H9 (cell line): ENCODE measurements around the gene ZBTB16. TPM values are rescaled to one million over a fixed set of nuclear protein-coding genes. Genes with fewer than 3 reads are reported as not detected.

ENCODE experiments used
- DNase-seq: peaks from one replicate; pipeline ENCODE4 v3.0.0-alpha.2; 2017
- H2AFZ ChIP-seq: one replicate; pipeline ENCODE4 v1.6.1; 2013; ENCODE audit warnings: mild to moderate bottlenecking, low read length, control low read depth, moderate library complexity
- H2AK5ac ChIP-seq: 2 replicates; pipeline ENCODE4 v1.6.1; 2013; ENCODE audit warnings: low read length, control low read depth, mixed read lengths; ENCODE audit not compliant: insufficient read length
- H2BK120ac ChIP-seq: one replicate; pipeline ENCODE4 v1.6.1; 2013; ENCODE audit warnings: low read depth, mild to moderate bottlenecking, low read length, control low read depth, inconsistent platforms; ENCODE audit not compliant: poor library complexity, severe bottlenecking
- H2BK12ac ChIP-seq: 2 replicates; pipeline ENCODE4 v1.6.1; 2013; ENCODE audit warnings: low read length, control low read depth, mixed read lengths, low read depth; ENCODE audit not compliant: insufficient read length
- H2BK15ac ChIP-seq: 2 replicates; pipeline ENCODE4 v1.6.1; 2013; ENCODE audit warnings: low read depth, low read length, control low read depth
- H2BK20ac ChIP-seq: one replicate; pipeline ENCODE4 v1.6.1; 2013; ENCODE audit warnings: low read depth, mild to moderate bottlenecking, low read length, control low read depth, inconsistent platforms; ENCODE audit not compliant: poor library complexity, severe bottlenecking
- H2BK5ac ChIP-seq: 2 replicates; pipeline ENCODE4 v1.6.1; 2013; ENCODE audit warnings: low read length, control low read depth, mixed read lengths; ENCODE audit not compliant: insufficient read length
- H3K14ac ChIP-seq: 2 replicates; pipeline ENCODE4 v1.6.1; 2013; ENCODE audit warnings: low read length, control low read depth; ENCODE audit not compliant: insufficient read depth
- H3K18ac ChIP-seq: 2 replicates; pipeline ENCODE4 v1.6.1; 2013; ENCODE audit warnings: low read depth, mild to moderate bottlenecking, mixed read lengths, low read length, control low read depth; ENCODE audit not compliant: insufficient read length
- H3K23ac ChIP-seq: 2 replicates; pipeline ENCODE4 v1.6.1; 2013; ENCODE audit warnings: low read length, control low read depth, mixed read lengths, low read depth; ENCODE audit not compliant: insufficient read length
- H3K23me2 ChIP-seq: 2 replicates; pipeline ENCODE4 v1.6.1; 2013; ENCODE audit warnings: low read depth, mild to moderate bottlenecking, mixed read lengths, low read length, control low read depth; ENCODE audit not compliant: insufficient read length, poor library complexity, severe bottlenecking
- H3K27ac ChIP-seq: 2 replicates; pipeline ENCODE4 v1.5.1; 2013; ENCODE audit warnings: low read length, control low read depth, mixed read lengths, low read depth; ENCODE audit not compliant: insufficient read length
- H3K27me3 ChIP-seq: 2 replicates; pipeline ENCODE4 v1.6.1; 2013; ENCODE audit warnings: low read length, control low read depth, inconsistent platforms; ENCODE audit not compliant: insufficient read depth
- H3K4ac ChIP-seq: 2 replicates; pipeline ENCODE4 v1.6.1; 2013; ENCODE audit warnings: low read depth, mild to moderate bottlenecking, control low read depth, inconsistent platforms, low read length, moderate library complexity
- H3K4me1 ChIP-seq: 2 replicates; pipeline ENCODE4 v1.6.1; 2013; ENCODE audit warnings: low read length, control low read depth, inconsistent platforms; ENCODE audit not compliant: insufficient read depth
- H3K4me2 ChIP-seq: 2 replicates; pipeline ENCODE4 v1.6.1; 2013; ENCODE audit warnings: low read length, control low read depth, mixed read lengths; ENCODE audit not compliant: insufficient read length, insufficient read depth
- H3K56ac ChIP-seq: 2 replicates; pipeline ENCODE4 v1.6.1; 2013; ENCODE audit warnings: low read depth, mild to moderate bottlenecking, mixed read lengths, low read length, control low read depth; ENCODE audit not compliant: insufficient read length
- H3K79me1 ChIP-seq: 2 replicates; pipeline ENCODE4 v1.6.1; 2013; ENCODE audit warnings: low read depth, mild to moderate bottlenecking, moderate library complexity, low read length, control low read depth, inconsistent platforms; ENCODE audit not compliant: insufficient read depth, poor library complexity, severe bottlenecking
- H3K79me2 ChIP-seq: 2 replicates; pipeline ENCODE4 v1.6.1; 2013; ENCODE audit warnings: low read length, control low read depth, inconsistent platforms; ENCODE audit not compliant: insufficient read depth
- H3K9ac ChIP-seq: 2 replicates; pipeline ENCODE4 v1.6.1; 2013; ENCODE audit warnings: low read length, control low read depth, mixed read lengths; ENCODE audit not compliant: insufficient read length; ENCODE audit errors: extremely low read depth
- H3K9me3 ChIP-seq: one replicate; pipeline ENCODE4 v1.6.1; 2013; ENCODE audit warnings: low read depth, low read length, inconsistent platforms; ENCODE audit not compliant: control insufficient read depth
- H3T11ph ChIP-seq: one replicate; pipeline ENCODE4 v1.6.1; 2013; ENCODE audit warnings: mild to moderate bottlenecking, low read length, control low read depth, inconsistent platforms
- H4K20me1 ChIP-seq: one replicate; pipeline ENCODE4 v1.6.1; 2013; ENCODE audit not compliant: control insufficient read depth, insufficient read length, insufficient read depth
- H4K5ac ChIP-seq: 2 replicates; pipeline ENCODE4 v1.6.1; 2013; ENCODE audit warnings: low read depth, mild to moderate bottlenecking, mixed read lengths, low read length, control low read depth; ENCODE audit not compliant: insufficient read length
- H4K8ac ChIP-seq: replicated peaks from 2 replicates; pipeline ENCODE4 v1.6.1; 2013; ENCODE audit warnings: low read length, control low read depth, mixed read lengths, low read depth; ENCODE audit not compliant: insufficient read length
- H4K91ac ChIP-seq: 2 replicates; pipeline ENCODE4 v1.6.1; 2013; ENCODE audit warnings: low read depth, mild to moderate bottlenecking, moderate library complexity, mixed read lengths, low read length, control low read depth; ENCODE audit not compliant: insufficient read length
- H3K27ac Mint-ChIP-seq, 3 experiments: 2 replicates in 2 of 3; 3 replicates in 1 of 3; pipeline ENCODE4 v1.8.0; 2020 to 2021; ENCODE audit warnings: mixed read lengths in 3 of 3, mild to moderate bottlenecking in 1 of 3, moderate library complexity in 1 of 3
- H3K27me3 Mint-ChIP-seq: 2 replicates; pipeline ENCODE4 v1.8.0; 2021; ENCODE audit warnings: low read depth, mild to moderate bottlenecking, moderate library complexity, mixed read lengths
- H3K36me3 Mint-ChIP-seq, 3 experiments: 2 replicates in 2 of 3; 3 replicates in 1 of 3; pipeline ENCODE4 v1.8.0; 2020 to 2021; ENCODE audit warnings: low read depth in 3 of 3, mixed read lengths in 3 of 3; ENCODE audit not compliant: insufficient read depth in 1 of 3
- H3K4me1 Mint-ChIP-seq, 2 experiments: 2 replicates each; pipeline ENCODE4 v1.8.0; 2020; ENCODE audit warnings: mixed read lengths in 2 of 2
- H3K4me3 Mint-ChIP-seq, 2 experiments: 2 replicates in 1 of 2; 3 replicates in 1 of 2; pipeline ENCODE4 v1.8.0; 2020 to 2021; ENCODE audit warnings: mild to moderate bottlenecking in 2 of 2, mixed read lengths in 2 of 2, moderate library complexity in 1 of 2
- H3K9me3 Mint-ChIP-seq, 2 experiments: 2 replicates in 1 of 2; 3 replicates in 1 of 2; pipeline ENCODE4 v1.8.0; 2020; ENCODE audit warnings: mild to moderate bottlenecking in 2 of 2, mixed read lengths in 2 of 2, moderate library complexity in 1 of 2
- WGBS: extraction: QIAGEN DNeasy Blood & Tissue Kit; methylation state at CpG from one replicate; pipeline ENCODE4 v1.1.7; 2013; ENCODE audit warnings: missing lambda C conversion rate, low lambda C conversion rate, mixed read lengths; ENCODE audit not compliant: insufficient read length; ENCODE audit errors: extremely low coverage; 5-methylcytosine and 5-hydroxymethylcytosine counted together
- long read RNA-seq: library from polyadenylated mRNA; unstranded; transcript quantifications from one replicate; pipeline ENCODE4 v2.0.0, GENCODE V29; 2020
- total RNA-seq: library from RNA; stranded (reverse); gene quantifications from 2 replicates; pipeline ENCODE4 v1.2.1, GENCODE V29; 2021
- TF ChIP-seq, protein P1 (sequence below): fragments of 200-600 bp; sonication (generic); conservative IDR thresholded peaks from 3 replicates; pipeline ENCODE4 v1.8.0; 2021; ENCODE audit warnings: antibody characterized with exemption, mild to moderate bottlenecking

ZBTB16 gene, protein sequence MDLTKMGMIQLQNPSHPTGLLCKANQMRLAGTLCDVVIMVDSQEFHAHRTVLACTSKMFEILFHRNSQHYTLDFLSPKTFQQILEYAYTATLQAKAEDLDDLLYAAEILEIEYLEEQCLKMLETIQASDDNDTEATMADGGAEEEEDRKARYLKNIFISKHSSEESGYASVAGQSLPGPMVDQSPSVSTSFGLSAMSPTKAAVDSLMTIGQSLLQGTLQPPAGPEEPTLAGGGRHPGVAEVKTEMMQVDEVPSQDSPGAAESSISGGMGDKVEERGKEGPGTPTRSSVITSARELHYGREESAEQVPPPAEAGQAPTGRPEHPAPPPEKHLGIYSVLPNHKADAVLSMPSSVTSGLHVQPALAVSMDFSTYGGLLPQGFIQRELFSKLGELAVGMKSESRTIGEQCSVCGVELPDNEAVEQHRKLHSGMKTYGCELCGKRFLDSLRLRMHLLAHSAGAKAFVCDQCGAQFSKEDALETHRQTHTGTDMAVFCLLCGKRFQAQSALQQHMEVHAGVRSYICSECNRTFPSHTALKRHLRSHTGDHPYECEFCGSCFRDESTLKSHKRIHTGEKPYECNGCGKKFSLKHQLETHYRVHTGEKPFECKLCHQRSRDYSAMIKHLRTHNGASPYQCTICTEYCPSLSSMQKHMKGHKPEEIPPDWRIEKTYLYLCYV
- total RNA-seq, result not detected in 2 replicates
- long read RNA-seq, result 0 reads

DNA sequence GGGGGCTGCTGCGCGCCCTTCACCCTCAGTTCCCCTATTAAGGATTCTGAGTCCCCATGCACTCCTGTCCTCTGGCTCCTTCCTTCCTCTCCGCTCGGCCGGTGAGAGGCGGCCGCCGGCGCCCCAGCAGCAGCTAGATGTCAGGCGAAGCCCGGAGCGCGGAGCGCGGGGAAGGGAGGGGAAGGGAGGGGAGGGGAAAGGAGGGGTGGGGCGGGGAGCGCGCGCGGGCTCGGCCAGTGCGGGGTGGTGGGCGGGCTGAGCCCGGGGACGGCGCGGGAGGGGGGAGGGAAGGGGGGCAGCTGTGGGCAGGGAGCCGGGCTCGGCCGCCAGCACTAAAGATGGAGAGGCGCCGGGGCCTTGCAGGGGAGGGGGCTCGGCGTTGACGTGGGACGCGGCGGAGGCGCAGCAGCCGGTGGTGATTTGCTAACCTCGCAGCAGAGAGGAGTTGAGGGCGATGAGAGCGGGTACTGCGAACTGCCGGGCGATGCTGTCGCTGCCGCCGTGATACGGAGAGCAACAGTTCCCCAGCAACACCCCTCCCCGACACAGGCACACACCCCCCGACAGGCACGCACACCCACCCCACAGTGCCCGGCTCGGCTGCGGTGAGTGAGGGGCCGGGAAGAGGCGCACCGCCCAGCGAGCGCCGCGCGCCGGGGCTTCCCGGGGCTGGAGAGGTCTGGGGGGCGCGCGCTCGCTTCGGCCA is at the start of gene ZBTB16:
ZBTB16 (plus strand) TSS at position 434 of the 706 bp plus-strand sequence. CDS start 3,590 bp downstream, outside the sequence.
- Histone ChIP-seq H3K9ac (no peak within 1 kb of the TSS), H3K4me2 (peak within 1 kb of the TSS; percentile 62), H3K27me3 (peaks cover 65% of the 10 kb centered on the region), H3K14ac (no peak within 1 kb of the TSS), H2BK20ac (no peak within 1 kb of the TSS), H3K23ac (no peak within 1 kb of the TSS), H3K9me3 (no peaks in the 10 kb centered on the region), H2BK12ac (no peak within 1 kb of the TSS), H3K79me1 (no peaks in the 10 kb centered on the region), H4K8ac (no peak within 1 kb of the TSS), H2BK120ac (no peak within 1 kb of the TSS), H3T11ph (no peak within 1 kb of the TSS), H2AFZ (no peak within 1 kb of the TSS), H3K18ac (no peak within 1 kb of the TSS), H3K4ac (no peak within 1 kb of the TSS), H4K91ac (no peak within 1 kb of the TSS), H2BK5ac (no peak within 1 kb of the TSS), H3K79me2 (no peaks in the 10 kb centered on the region), H4K5ac (no peak within 1 kb of the TSS), H3K23me2 (peaks cover 17% of the 10 kb centered on the region), H2BK15ac (no peak within 1 kb of the TSS), H3K4me1 (no peaks in the 10 kb centered on the region), H3K56ac (no peak within 1 kb of the TSS), H3K27ac (no peak within 1 kb of the TSS), H2AK5ac (no peak within 1 kb of the TSS), H4K20me1 (no peaks in the 10 kb centered on the region)
- peaks cover 18 to 33% of the 10 kb centered on the region in 2 experiments for H3K4me1 Mint-ChIP-seq
- TF ChIP-seq, protein P1, sequence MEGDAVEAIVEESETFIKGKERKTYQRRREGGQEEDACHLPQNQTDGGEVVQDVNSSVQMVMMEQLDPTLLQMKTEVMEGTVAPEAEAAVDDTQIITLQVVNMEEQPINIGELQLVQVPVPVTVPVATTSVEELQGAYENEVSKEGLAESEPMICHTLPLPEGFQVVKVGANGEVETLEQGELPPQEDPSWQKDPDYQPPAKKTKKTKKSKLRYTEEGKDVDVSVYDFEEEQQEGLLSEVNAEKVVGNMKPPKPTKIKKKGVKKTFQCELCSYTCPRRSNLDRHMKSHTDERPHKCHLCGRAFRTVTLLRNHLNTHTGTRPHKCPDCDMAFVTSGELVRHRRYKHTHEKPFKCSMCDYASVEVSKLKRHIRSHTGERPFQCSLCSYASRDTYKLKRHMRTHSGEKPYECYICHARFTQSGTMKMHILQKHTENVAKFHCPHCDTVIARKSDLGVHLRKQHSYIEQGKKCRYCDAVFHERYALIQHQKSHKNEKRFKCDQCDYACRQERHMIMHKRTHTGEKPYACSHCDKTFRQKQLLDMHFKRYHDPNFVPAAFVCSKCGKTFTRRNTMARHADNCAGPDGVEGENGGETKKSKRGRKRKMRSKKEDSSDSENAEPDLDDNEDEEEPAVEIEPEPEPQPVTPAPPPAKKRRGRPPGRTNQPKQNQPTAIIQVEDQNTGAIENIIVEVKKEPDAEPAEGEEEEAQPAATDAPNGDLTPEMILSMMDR, result no peak
- no peak within 1 kb of the TSS for H3K27ac Mint-ChIP-seq
- H3K4me3 Mint-ChIP-seq, result peak within 1 kb of the TSS; percentile 77 to 90
- WGBS, result no CpG with 5 or more reads among the region's 71 CpGs
- DNase-seq, result peak; percentile 92
- no peaks in the 10 kb centered on the region for H3K36me3 Mint-ChIP-seq
- peaks cover 99% of the 10 kb centered on the region for H3K27me3 Mint-ChIP-seq
- H3K9me3 Mint-ChIP-seq, result no peaks in the 10 kb centered on the region
